Subcutaneous abdominal adipose tissue (tissue), 5 donors: Measurements from ENCODE around the gene TRIM2.
"Not testable (repeated sequence)": the region's sequence is repeated elsewhere in the genome, so short reads cannot be mapped to it uniquely, and the experiment has no call there.

Source experiments
- H3K27ac ChIP-seq: one replicate; pipeline ENCODE4 v1.7.0; 2013; ENCODE audit warnings: low read depth, mild to moderate bottlenecking, inconsistent platforms, low read length, moderate library complexity
- H3K27me3 ChIP-seq, 5 donors: one replicate each; pipeline ENCODE4 v1.7.0; 2013; ENCODE audit warnings: low read length in 5 of 5, inconsistent platforms in 1 of 5; ENCODE audit not compliant: control insufficient read depth in 5 of 5, insufficient read depth in 4 of 5
- H3K36me3 ChIP-seq, 5 donors: one replicate each; pipeline ENCODE4 v1.7.0; 2013; ENCODE audit warnings: low read length in 5 of 5; ENCODE audit not compliant: control insufficient read depth in 5 of 5, insufficient read depth in 5 of 5
- H3K4me1 ChIP-seq, 5 donors: one replicate each; pipeline ENCODE4 v1.7.0; 2013; ENCODE audit warnings: low read length in 5 of 5, mild to moderate bottlenecking in 3 of 5, moderate library complexity in 1 of 5; ENCODE audit not compliant: control insufficient read depth in 5 of 5, insufficient read depth in 5 of 5
- H3K4me3 ChIP-seq, 5 donors: one replicate each; pipeline ENCODE4 v1.7.0; 2013; ENCODE audit warnings: low read length in 5 of 5, low read depth in 1 of 5
- H3K9ac ChIP-seq, 5 donors: one replicate each; pipeline ENCODE4 v1.7.0; 2013; ENCODE audit warnings: low read length in 5 of 5, mild to moderate bottlenecking in 4 of 5, moderate library complexity in 3 of 5
- H3K9me3 ChIP-seq, 5 donors: one replicate each; pipeline ENCODE4 v1.7.0; 2013; ENCODE audit warnings: low read length in 5 of 5; ENCODE audit not compliant: control insufficient read depth in 5 of 5
- donor health status: healthy.
- donor health status: healthy.
- donor health status: healthy.
- donor health status: healthy.
- donor health status: healthy.

Gene TRIM2

GRCh38 chr4:153186046-153186728 lies 18.1 kb upstream of the TRIM2 start:
- Histone ChIP-seq H3K9me3 (no peaks in the 10 kb centered on the region), H3K4me1 (no peaks in the 10 kb centered on the region), H3K36me3 (no peaks in the 10 kb centered on the region), H3K27me3 (peaks cover 0 to 5% (median 0%) of the 10 kb centered on the region in 5 donors), H3K9ac (no peak overlapping the region), H3K27ac (no peak overlapping the region), H3K4me3 (no peak overlapping the region)

- Histone ChIP-seq H3K36me3 (no peaks in the 10 kb centered on the region), H3K9ac (no peak overlapping the region), H3K4me1 (no peaks in the 10 kb centered on the region), H3K4me3 (no peak overlapping the region), H3K27ac (no peak overlapping the region), H3K9me3 (no peaks in the 10 kb centered on the region), H3K27me3 (peaks cover 0 to 5% (median 0%) of the 10 kb centered on the region in 5 donors)
Observed at GRCh38 chr4:153189016-153189801, 15.0 kb upstream of the TRIM2 start.

DNA sequence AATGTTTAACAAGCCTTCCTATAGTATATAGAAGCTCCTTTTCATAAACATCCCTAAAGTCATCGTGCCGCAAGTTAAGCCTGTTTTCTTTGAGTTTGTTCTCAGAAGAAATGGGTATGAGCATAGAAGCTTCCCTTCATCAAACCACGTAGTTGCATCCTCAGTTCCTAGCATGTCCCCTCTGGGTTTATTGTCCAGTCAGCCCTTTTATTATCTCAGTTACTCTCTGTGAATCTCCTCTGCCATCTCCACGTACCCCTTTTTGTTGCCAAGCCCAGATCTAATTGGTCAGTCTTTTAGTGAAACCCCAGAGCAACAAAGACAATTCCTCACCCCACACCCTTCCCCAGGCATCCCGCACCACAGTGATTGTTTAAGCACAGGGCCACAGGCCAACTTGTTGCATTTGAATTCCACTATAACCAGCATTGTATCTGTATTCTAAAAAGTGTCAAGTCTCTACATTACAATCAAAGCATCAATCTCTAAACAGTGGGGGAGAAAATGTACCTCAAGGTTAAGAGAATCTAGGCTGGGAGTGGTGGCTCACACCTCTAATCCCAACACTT lies 12.4 kb upstream of the TRIM2 start:
- H3K4me3 ChIP-seq: no peak overlapping the region
- no peaks in the 10 kb centered on the region for H3K4me1 ChIP-seq
- no peaks in the 10 kb centered on the region for H3K9me3 ChIP-seq
- no peak overlapping the region for H3K9ac ChIP-seq
- H3K36me3 ChIP-seq: no peaks in the 10 kb centered on the region
- H3K27me3 ChIP-seq: peaks cover 0 to 5% (median 0%) of the 10 kb centered on the region in 5 donors
- H3K27ac ChIP-seq: no peak overlapping the region

- no peaks in the 10 kb centered on the region for H3K36me3 ChIP-seq
- H3K9ac ChIP-seq: no peak overlapping the region
- H3K27ac ChIP-seq: no peak overlapping the region
- no peaks in the 10 kb centered on the region for H3K9me3 ChIP-seq
- no peaks in the 10 kb centered on the region for H3K4me1 ChIP-seq
- no peaks in the 10 kb centered on the region for H3K27me3 ChIP-seq
- H3K4me3 ChIP-seq: no peak overlapping the region
Observed at GRCh38 chr4:153197301-153197700, 6.9 kb upstream of the TRIM2 start.

DNA sequence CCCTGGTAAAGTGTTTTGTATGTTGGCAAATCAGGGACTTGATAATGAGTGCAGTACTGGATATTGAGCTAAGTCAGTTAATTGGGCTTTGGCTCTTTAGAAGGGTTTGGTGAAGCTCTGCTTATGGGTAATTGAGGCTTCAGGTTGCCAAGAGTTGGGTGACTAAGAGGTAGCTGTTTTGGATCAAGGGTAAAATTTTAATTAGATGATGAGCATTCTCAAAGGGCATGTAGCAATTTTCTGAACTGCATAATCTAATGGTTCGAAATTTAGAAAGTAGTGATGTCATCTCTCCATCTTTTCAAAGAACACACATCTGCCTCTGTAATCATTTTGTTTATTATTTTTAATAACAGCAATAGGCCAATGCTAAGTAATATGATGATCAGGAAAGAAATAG lies 5.5 kb upstream of the TRIM2 start:
- no peak overlapping the region for H3K4me3 ChIP-seq
- H3K9ac ChIP-seq: no peak overlapping the region
- no peaks in the 10 kb centered on the region for H3K9me3 ChIP-seq
- H3K27ac ChIP-seq: no peak overlapping the region
- no peaks in the 10 kb centered on the region for H3K27me3 ChIP-seq
- H3K36me3 ChIP-seq: no peaks in the 10 kb centered on the region
- H3K4me1 ChIP-seq: no peaks in the 10 kb centered on the region

DNA sequence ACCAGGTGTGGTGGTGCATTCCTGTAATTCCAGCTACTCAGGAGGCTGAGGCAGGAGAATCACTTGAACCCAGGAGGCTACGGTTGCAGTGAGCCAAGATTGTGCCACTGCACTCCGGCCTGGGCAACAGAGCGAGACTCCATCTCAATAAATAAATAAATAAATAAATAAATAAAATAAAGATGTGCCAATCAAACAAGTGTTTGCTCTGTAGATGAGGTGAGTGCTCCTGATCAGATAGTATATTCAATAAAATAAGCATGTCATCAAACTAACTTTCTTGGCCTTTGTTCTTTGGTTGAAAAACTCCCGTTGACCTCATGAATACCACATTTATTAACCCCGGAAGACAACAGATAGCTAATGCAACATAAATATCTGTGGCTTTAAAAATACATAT lies 497 bp upstream of the TRIM2 start:
- H3K27ac ChIP-seq, H3K36me3 ChIP-seq, H3K27me3 ChIP-seq, H3K9me3 ChIP-seq: not testable (repeated sequence)
- peak overlapping the region in 1 of 5 donors; percentile 11 for H3K9ac ChIP-seq
- peak overlapping the region in 4 of 5 donors; percentile 47 to 59 (median 55) for H3K4me3 ChIP-seq
- peaks cover 2 to 16% (median 13%) of the 10 kb centered on the region in 5 donors for H3K4me1 ChIP-seq

- no peak overlapping the region for H3K27ac ChIP-seq
- no peaks in the 10 kb centered on the region for H3K27me3 ChIP-seq
- peak overlapping the region; percentile 38 to 59 (median 51) for H3K4me3 ChIP-seq
- no peaks in the 10 kb centered on the region for H3K9me3 ChIP-seq
- H3K36me3 ChIP-seq: no peaks in the 10 kb centered on the region
- H3K9ac ChIP-seq: peak overlapping the region in 2 of 5 donors; percentile 11 to 35
- H3K4me1 ChIP-seq: peaks cover 2 to 16% (median 13%) of the 10 kb centered on the region in 5 donors
Observed at GRCh38 chr4:153204728-153205648, 745 bp downstream of the TRIM2 start.

DNA sequence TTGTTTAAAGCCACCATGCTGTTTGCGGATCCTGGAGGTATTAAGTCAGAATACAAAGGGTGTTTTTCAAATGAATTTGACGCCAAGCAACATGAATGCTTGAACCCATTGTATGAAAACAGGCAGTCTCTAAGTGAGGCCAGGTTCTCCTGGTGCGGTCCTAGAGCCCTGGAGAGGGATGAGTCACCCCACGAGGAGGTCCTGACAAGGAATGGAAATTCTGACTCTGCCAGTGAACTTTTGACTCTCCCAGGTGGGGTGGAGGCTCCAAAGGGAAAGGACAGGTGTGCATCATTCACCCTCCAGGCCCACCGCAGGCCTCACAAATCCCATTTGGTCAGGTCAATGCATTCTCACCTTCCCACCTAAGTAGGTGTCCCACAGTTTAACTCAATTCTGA lies 1.5 kb downstream of the TRIM2 start:
- no peak overlapping the region for H3K27ac ChIP-seq
- H3K36me3 ChIP-seq: no peaks in the 10 kb centered on the region
- H3K9me3 ChIP-seq: no peaks in the 10 kb centered on the region
- H3K9ac ChIP-seq: no peak overlapping the region
- H3K27me3 ChIP-seq: no peaks in the 10 kb centered on the region
- no peak overlapping the region for H3K4me3 ChIP-seq
- peaks cover 2 to 19% (median 14%) of the 10 kb centered on the region in 5 donors for H3K4me1 ChIP-seq

- H3K9me3 ChIP-seq: no peaks in the 10 kb centered on the region
- H3K9ac ChIP-seq: no peak overlapping the region
- peaks cover 2 to 23% (median 16%) of the 10 kb centered on the region in 5 donors for H3K4me1 ChIP-seq
- no peak overlapping the region for H3K4me3 ChIP-seq
- H3K27me3 ChIP-seq: no peaks in the 10 kb centered on the region
- H3K27ac ChIP-seq: no peak overlapping the region
- H3K36me3 ChIP-seq: no peaks in the 10 kb centered on the region
Observed at GRCh38 chr4:153206534-153206933, 2.3 kb downstream of the TRIM2 start.
